Heart right ventricle (tissue), 16 donors: ENCODE results near the gene DENND11. TPM values are rescaled to one million over a fixed set of nuclear protein-coding genes. Genes with fewer than 3 reads are reported as not detected.

Experiments
- ATAC-seq, 8 donors: fragments of 200-7000 bp; cut with Tn5 transposase; one replicate each; pipeline ENCODE4 v1.9.1; 2020; ENCODE audit warnings: mild to moderate bottlenecking in 8 of 8, moderate library complexity in 8 of 8, moderate number of reproducible peaks in 1 of 8
- DNase-seq, 2 donors: peaks; one replicate each; pipeline ENCODE4 v3.0.0-alpha.2; 2020
- H3K27ac ChIP-seq, 10 donors: fragments of 200-600 bp; sonication (generic) in 2 of 10; one replicate each; pipeline versions ENCODE4 v1.5.0 to v1.8.0; 2020 to 2022; ENCODE audit warnings: mild to moderate bottlenecking in 3 of 10
- H3K27me3 ChIP-seq, 7 donors: fragments of 200-600 bp; one replicate each; pipeline ENCODE4 v1.8.0; 2021 to 2022; ENCODE audit warnings: mild to moderate bottlenecking in 2 of 7
- H3K36me3 ChIP-seq, 9 donors: fragments of 200-600 bp; sonication (generic) in 1 of 9; one replicate each; pipeline versions ENCODE4 v1.5.0 to v1.8.0; 2020 to 2022; ENCODE audit warnings: mild to moderate bottlenecking in 2 of 9
- H3K4me1 ChIP-seq, 9 donors: fragments of 200-600 bp; sonication (generic) in 1 of 9; one replicate each; pipeline versions ENCODE4 v1.5.0 to v1.8.0; 2020 to 2022; ENCODE audit warnings: mild to moderate bottlenecking in 4 of 9
- H3K4me3 ChIP-seq, 10 donors: fragments of 200-600 bp; sonication (generic) in 2 of 10; one replicate each; pipeline versions ENCODE4 v1.5.0 to v1.8.0; 2020 to 2022; ENCODE audit warnings: mild to moderate bottlenecking in 7 of 10, moderate library complexity in 2 of 10
- H3K9me3 ChIP-seq, 11 donors: fragments of 200-600 bp in 10 of 11; sonication (generic) in 2 of 11; one replicate each; pipeline versions ENCODE4 v1.5.0 to v1.8.0; 2013 to 2022; ENCODE audit warnings: mild to moderate bottlenecking in 2 of 11, control low read depth in 1 of 11, moderate library complexity in 1 of 11
- CTCF ChIP-seq, 9 donors: fragments of 200-600 bp; sonication (generic) in 2 of 9; IDR thresholded peaks; one replicate each; pipeline versions ENCODE4 v1.5.0 to v1.8.0; 2021 to 2022; ENCODE audit warnings: antibody characterized with exemption in 9 of 9, mild to moderate bottlenecking in 5 of 9, moderate library complexity in 1 of 9
- WGBS, 2 donors: extraction: QIAGEN DNeasy Blood & Tissue Kit; methylation state at CpG; one replicate each; pipeline ENCODE4 v1.1.7; 2013; ENCODE audit warnings: inconsistent platforms in 1 of 2; 5-methylcytosine and 5-hydroxymethylcytosine counted together
- intact Hi-C, 10 donors: fragments of 100-400 bp; cut with DNase I; formaldehyde crosslinking; loops; one replicate each; pipeline versions ENCODE4 v1.11.1 to v1.14.2; 2022
- polyA plus RNA-seq, 2 donors: library from polyadenylated mRNA; stranded (reverse); fragments of 200-250 nt; gene quantifications; one replicate each; pipeline ENCODE4 v1.2.3, GENCODE V29; 2013
- total RNA-seq, 10 donors: library from RNA; stranded (reverse); fragmentation: NEBNext Ultra II Directional in 3 of 10; extraction: Animal tissue kit (Norgen Biotek cat#: 25700) in 3 of 10; gene quantifications; one replicate each; pipeline versions ENCODE4 v1.2.1 to v1.2.4, GENCODE V29; 2021 to 2023
- donor health status: Arrhythmogenic right ventricular cardiomyopathy.
- donor health status: ischemic (EF 13 %, LVEDD 7.1; RV severe dilation, severe dysfunction).
- donor health status: healthy with polysubstance abuse.
- donor health status: DM: no; HTN: yes; CAD: no.
- donor health status: DM: no; HTN: no; CAD: no.
- donor health status: ischemic (EF 25% LVEDD 6.9; RV normal size, moderate dysfunction).
- donor health status: ischemic (EF 25% LVEDD 5.7; RV mildly dilated, moderate dysfunction).
- donor health status: healthy.
- donor health status: DM: yes; HTN: yes; CAD: no.
- donor health status: Ischemic cardiomyopathy.
- donor health status: ischemic (EF 35%, LVEDD 5.7; RV mildly dilated, moderate dysfunction).
- donor health status: nonischemic (EF 11% LVEDD 7.7; RV severe dilation, severe dysfunction).
- donor health status: DM: yes; HTN: yes; CAD: no.
- donor health status: PGD.
- donor health status: ischemic (EF 29% LVEDD 5.4; RV normal size, mild dysfunction).
- donor health status: nonischemic (EF 23%, LVEDD 6.1; RV moderate dilation, normal function).

The DENND11 gene
- total and polyA plus RNA-seq, 12 donors = 2.7 to 11.5 (median 8.0) TPM

GRCh38 chr7:141652691-141653090 is 49.3 kb downstream of the DENND11 start:
- intact Hi-C loops = loop anchor here in 7 of 10 donors (5.0 to 10.0 kb wide), 6 partner anchors 50 to 838 kb away; partner anchors contain the start of genes SSBP1 (in 5 of the 7) and DENND11 (in 1 of the 7)
- DNase-seq = no peak
- Histone ChIP-seq H3K27ac (no peak overlapping the region), H3K36me3 (peaks cover 0 to 68% (median 22%) of the 10 kb centered on the region in 9 donors), H3K9me3 (no peaks in the 10 kb centered on the region), H3K27me3 (no peaks in the 10 kb centered on the region), H3K4me1 (peaks cover 0 to 38% (median 18%) of the 10 kb centered on the region in 9 donors), H3K4me3 (no peak overlapping the region)
- WGBS, 2 donors = 66% methylated on average over 3 of the region's 3 CpGs
- no peak for TF ChIP-seq CTCF (IDR thresholded peaks at IDR 0.05)
- ATAC-seq = peak in 1 of 8 donors; percentile 33

Other genes starting within 250 kb of the DENND11 start
- 10 to 100 TPM; 27.1 to 45.1 (median 39.7) TPM for gene AGK, start 150.8 kb downstream of the DENND11 start, total RNA-seq
- gene AGK, start 150.8 kb downstream of the DENND11 start, polyA plus RNA-seq = 10 to 100 TPM; 17.7 to 22.0 TPM
- gene WEE2, start 6.2 kb upstream of the DENND11 start, total RNA-seq = under 1 TPM in 1 of 10 donors, not detected in 9; 0.12 TPM
- not detected for gene WEE2, start 6.2 kb upstream of the DENND11 start, polyA plus RNA-seq
- 100 to 1,000 TPM in 9 of 10 donors, 10 to 100 TPM in 1; 97.4 to 122 (median 107) TPM for gene SSBP1, start 36.2 kb upstream of the DENND11 start, total RNA-seq
- 100 to 1,000 TPM; 175 to 256 TPM for gene SSBP1, start 36.2 kb upstream of the DENND11 start, polyA plus RNA-seq
- gene TAS2R3, start 61.9 kb upstream of the DENND11 start, total RNA-seq = 1 to 10 TPM in 1 of 10 donors, under 1 TPM in 7, not detected in 2; 0.30 to 1.1 (median 0.46) TPM
- gene TAS2R3, start 61.9 kb upstream of the DENND11 start, polyA plus RNA-seq = not detected
- under 1 TPM in 9 of 10 donors, not detected in 1; 0.10 to 0.28 (median 0.23) TPM for gene TAS2R4, start 74.5 kb upstream of the DENND11 start, total RNA-seq
- gene TAS2R4, start 74.5 kb upstream of the DENND11 start, polyA plus RNA-seq = under 1 TPM; 0.03 to 0.59 TPM
- gene TAS2R5, start 88.1 kb upstream of the DENND11 start, total RNA-seq = under 1 TPM in 4 of 10 donors, not detected in 6; 0.23 to 0.35 (median 0.31) TPM
- under 1 TPM; 0.22 to 0.59 TPM for gene TAS2R5, start 88.1 kb upstream of the DENND11 start, polyA plus RNA-seq
- gene PRSS37, start 139.3 kb upstream of the DENND11 start, total RNA-seq = not detected
- not detected for gene PRSS37, start 139.3 kb upstream of the DENND11 start, polyA plus RNA-seq
- gene OR9A4, start 214.2 kb upstream of the DENND11 start, total RNA-seq = not detected
- gene OR9A4, start 214.2 kb upstream of the DENND11 start, polyA plus RNA-seq = not detected
- gene CLEC5A, start 244.8 kb upstream of the DENND11 start, total RNA-seq = 1 to 10 TPM in 1 of 10 donors, under 1 TPM in 9; 0.09 to 2.1 (median 0.37) TPM
- under 1 TPM; 0.37 to 0.88 TPM for gene CLEC5A, start 244.8 kb upstream of the DENND11 start, polyA plus RNA-seq